Muscle of arm (tissue), 12 donors: ENCODE results near the gene BCKDHA. TPM values are rescaled to one million over a fixed set of nuclear protein-coding genes. Genes with fewer than 3 reads are reported as not detected.
"Not testable (repeated sequence)": the region's sequence is repeated elsewhere in the genome, so short reads cannot be mapped to it uniquely, and the experiment has no call there.

Experiments
- DNase-seq: peaks from one replicate; pipeline ENCODE4 v3.0.0-alpha.2; 2013
- polyA plus RNA-seq, 12 donors: library from polyadenylated mRNA; unstranded; fragments of 120-200 nt; gene quantifications; one replicate each; pipeline ENCODE4 v1.2.1, GENCODE V29; 2013; ENCODE audit not compliant: insufficient read length in 12 of 12

BCKDHA gene
- polyA plus RNA-seq, 12 donors, result 19.2 to 69.1 (median 25.6) TPM; not detected in 1

- no peak for DNase-seq
Observed at GRCh38 chr19:41424335-41425173, 26.9 kb downstream of the BCKDHA start.

GRCh38 chr19:41425174-41426115, 27.8 kb downstream of the BCKDHA start:
- DNase-seq, result no peak

- DNase-seq, result no peak
Observed at GRCh38 chr19:41426116-41426841, 28.7 kb downstream of the BCKDHA start.

- DNase-seq, result peak; percentile 63
Observed at GRCh38 chr19:41426952-41427646, 29.5 kb downstream of the BCKDHA start, which contains the start of gene B3GNT8. TSS of gene B3GNT8 (minus strand) at chr19:41427374. CDS start at chr19:41426778, 596 bp downstream.

- DNase-seq, result no peak
Observed at GRCh38 chr19:41427647-41428480, 30.2 kb downstream of the BCKDHA start.

GRCh38 chr19:41428481-41428859, 30.9 kb downstream of the BCKDHA start:
- no peak for DNase-seq

- no peak for DNase-seq
Observed at GRCh38 chr19:41430922-41431321, 33.3 kb downstream of the BCKDHA start.

GRCh38 chr19:41431426-41432386, 34.1 kb downstream of the BCKDHA start:
- no peak for DNase-seq

GRCh38 chr19:41433171-41433570, 35.6 kb downstream of the BCKDHA start:
- DNase-seq, result no peak

- no peak for DNase-seq
Observed at GRCh38 chr19:41434450-41434849, 36.8 kb downstream of the BCKDHA start.

- not testable (repeated sequence) for DNase-seq
Observed at GRCh38 chr19:41435376-41435775, 37.8 kb downstream of the BCKDHA start.

GRCh38 chr19:41435936-41436673, 38.5 kb downstream of the BCKDHA start:
- DNase-seq, result no peak

GRCh38 chr19:41436674-41436951, 39.0 kb downstream of the BCKDHA start:
- DNase-seq, result no peak

- DNase-seq, result no peak
Observed at GRCh38 chr19:41437944-41438574, 40.4 kb downstream of the BCKDHA start.

GRCh38 chr19:41439441-41440222, 42.0 kb downstream of the BCKDHA start, which contains the start of gene DMAC2:
TSS of gene DMAC2 (minus strand) at chr19:41439912. CDS start at chr19:41439899, 13 bp downstream.
- DNase-seq, result peak; percentile 97

- no peak for DNase-seq
Observed at GRCh38 chr19:41441321-41441945, 43.8 kb downstream of the BCKDHA start.
